ENCODE measurements around the gene POR.
"Not testable (repeated sequence)": the region's sequence is repeated elsewhere in the genome, so short reads cannot be mapped to it uniquely, and the experiment has no call there.

The POR gene

GRCh38 chr7:76008156-76008687, 93.3 kb downstream of the POR start:
- no peak for TF ChIP-seq CTCF (IDR thresholded peaks at IDR 0.05; ENCODE audit: insufficient read depth, low read depth, low read length, missing control alignments)

GRCh38 chr7:76009672-76010600, 95.0 kb downstream of the POR start:
- TF ChIP-seq CTCF (IDR thresholded peaks at IDR 0.05; ENCODE audit: insufficient read depth, low read depth, low read length, missing control alignments): no peak
- no peak for DNase-seq (ENCODE audit: low read depth)
- H3K4me3 ChIP-seq (ENCODE audit: low read depth, low read length): no peak overlapping the region

More at GRCh38 chr7:76008156-76008687, 93.3 kb downstream of the POR start:
- H3K4me3 ChIP-seq (ENCODE audit: low read depth, low read length): no peak overlapping the region
- peak; percentile 54 for DNase-seq (ENCODE audit: low read depth)

GRCh38 chr7:76011442-76011861, 96.5 kb downstream of the POR start:
- TF ChIP-seq CTCF (IDR thresholded peaks at IDR 0.05; ENCODE audit: insufficient read depth, low read depth, low read length, missing control alignments): no peak
- no peak overlapping the region for H3K4me3 ChIP-seq (ENCODE audit: low read depth, low read length)
- DNase-seq (ENCODE audit: low read depth): no peak

- H3K4me3 ChIP-seq (ENCODE audit: low read depth, low read length): no peak overlapping the region
- DNase-seq (ENCODE audit: low read depth): no peak
- no peak for TF ChIP-seq CTCF (IDR thresholded peaks at IDR 0.05; ENCODE audit: insufficient read depth, low read depth, low read length, missing control alignments)
Measured at GRCh38 chr7:76016191-76016947, 101.4 kb downstream of the POR start.

GRCh38 chr7:76018520-76018919, 103.6 kb downstream of the POR start:
- not testable (repeated sequence) for H3K4me3 ChIP-seq (ENCODE audit: low read depth, low read length); DNase-seq (ENCODE audit: low read depth)

- H3K4me3 ChIP-seq (ENCODE audit: low read depth, low read length): no peak overlapping the region
- peak; percentile 86 for TF ChIP-seq CTCF (IDR thresholded peaks at IDR 0.05; ENCODE audit: insufficient read depth, low read depth, low read length, missing control alignments)
- peak; percentile 78 for DNase-seq (ENCODE audit: low read depth)
Measured at GRCh38 chr7:76020031-76020714, 105.2 kb downstream of the POR start.

All from GM12865 (cell line).